ENCODE results near the gene C16orf74.

DNA sequence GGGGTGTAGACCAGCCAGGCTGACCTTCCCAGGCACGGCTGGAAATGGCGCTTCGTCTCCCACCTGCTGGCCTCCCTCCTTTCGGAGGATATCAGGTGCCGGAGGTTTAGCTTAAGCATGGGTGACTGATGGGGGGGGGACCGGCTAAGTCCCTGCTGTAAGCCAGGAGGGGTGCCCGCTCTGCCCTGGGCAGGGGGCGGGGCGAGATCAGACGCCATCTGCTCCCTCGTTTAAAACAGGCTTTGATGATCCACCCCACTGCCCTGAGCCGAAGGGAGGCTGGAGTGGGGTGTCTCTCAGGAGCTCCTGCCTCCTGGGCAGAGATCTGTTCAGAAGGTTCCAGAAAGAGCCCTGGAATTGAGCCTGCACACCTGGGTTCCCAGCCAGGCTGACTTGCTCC is 26.0 kb downstream of the C16orf74 start:
- TF ChIP-seq, protein P1, sequence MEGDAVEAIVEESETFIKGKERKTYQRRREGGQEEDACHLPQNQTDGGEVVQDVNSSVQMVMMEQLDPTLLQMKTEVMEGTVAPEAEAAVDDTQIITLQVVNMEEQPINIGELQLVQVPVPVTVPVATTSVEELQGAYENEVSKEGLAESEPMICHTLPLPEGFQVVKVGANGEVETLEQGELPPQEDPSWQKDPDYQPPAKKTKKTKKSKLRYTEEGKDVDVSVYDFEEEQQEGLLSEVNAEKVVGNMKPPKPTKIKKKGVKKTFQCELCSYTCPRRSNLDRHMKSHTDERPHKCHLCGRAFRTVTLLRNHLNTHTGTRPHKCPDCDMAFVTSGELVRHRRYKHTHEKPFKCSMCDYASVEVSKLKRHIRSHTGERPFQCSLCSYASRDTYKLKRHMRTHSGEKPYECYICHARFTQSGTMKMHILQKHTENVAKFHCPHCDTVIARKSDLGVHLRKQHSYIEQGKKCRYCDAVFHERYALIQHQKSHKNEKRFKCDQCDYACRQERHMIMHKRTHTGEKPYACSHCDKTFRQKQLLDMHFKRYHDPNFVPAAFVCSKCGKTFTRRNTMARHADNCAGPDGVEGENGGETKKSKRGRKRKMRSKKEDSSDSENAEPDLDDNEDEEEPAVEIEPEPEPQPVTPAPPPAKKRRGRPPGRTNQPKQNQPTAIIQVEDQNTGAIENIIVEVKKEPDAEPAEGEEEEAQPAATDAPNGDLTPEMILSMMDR (IDR thresholded peaks at IDR 0.05): no peak
- no peak for TF ChIP-seq POLR2A (IDR thresholded peaks at IDR 0.05)

Measured in Peyer's patch (tissue), 4 donors.